CD4-positive, alpha-beta T cell treated with Interleukin-12 subunit alpha and Interleukin-12 subunit beta, for 1 hour (primary cell): ENCODE results near the gene SSR2.

Experiments
- DNase-seq: peaks from one replicate; pipeline ENCODE4 v3.0.0-alpha.2; 2020

SSR2 gene

DNA sequence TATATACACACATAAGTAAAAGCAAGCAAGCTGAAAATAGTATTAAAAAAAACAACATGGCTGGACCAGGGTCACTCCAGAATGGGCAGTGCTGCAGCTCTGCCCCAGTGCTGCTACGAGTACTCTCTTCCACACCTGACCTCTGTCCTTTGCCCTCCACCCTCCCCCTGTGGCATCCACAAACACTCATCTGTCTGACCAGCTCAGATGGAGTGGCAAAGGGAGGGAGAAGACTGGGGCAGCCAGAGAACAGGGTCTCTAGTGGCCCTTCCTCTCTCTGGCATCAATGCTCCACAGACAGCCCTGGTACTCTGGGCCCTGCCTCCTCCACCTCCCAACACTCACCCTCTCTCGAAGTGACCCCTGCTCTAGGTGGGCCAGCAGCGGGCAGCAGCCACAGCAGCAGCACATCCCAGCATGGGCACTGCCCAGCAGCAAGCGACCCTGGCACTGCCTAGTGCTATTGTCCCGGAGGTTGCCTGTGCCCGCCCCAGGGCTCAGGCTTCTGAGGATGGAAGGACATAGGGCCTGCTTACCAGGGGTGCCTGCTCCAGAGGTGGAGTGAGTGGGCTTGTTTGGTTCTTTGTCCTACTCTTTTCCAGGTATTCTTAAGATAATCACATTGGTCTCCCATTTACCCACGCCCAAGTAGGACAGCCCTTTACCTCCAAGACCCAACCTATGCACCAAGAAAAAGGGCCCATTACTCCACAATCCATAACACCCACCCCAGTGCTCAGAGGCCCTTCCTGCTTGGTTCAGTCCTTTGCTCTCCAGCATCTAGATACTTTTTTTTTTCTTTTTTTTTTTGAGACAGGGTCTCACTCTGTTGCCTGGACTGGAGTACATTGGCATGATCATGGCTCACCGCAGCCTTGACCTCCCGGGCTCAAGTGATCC lies 48.6 kb downstream of the SSR2 start:
- no peak for DNase-seq

DNA sequence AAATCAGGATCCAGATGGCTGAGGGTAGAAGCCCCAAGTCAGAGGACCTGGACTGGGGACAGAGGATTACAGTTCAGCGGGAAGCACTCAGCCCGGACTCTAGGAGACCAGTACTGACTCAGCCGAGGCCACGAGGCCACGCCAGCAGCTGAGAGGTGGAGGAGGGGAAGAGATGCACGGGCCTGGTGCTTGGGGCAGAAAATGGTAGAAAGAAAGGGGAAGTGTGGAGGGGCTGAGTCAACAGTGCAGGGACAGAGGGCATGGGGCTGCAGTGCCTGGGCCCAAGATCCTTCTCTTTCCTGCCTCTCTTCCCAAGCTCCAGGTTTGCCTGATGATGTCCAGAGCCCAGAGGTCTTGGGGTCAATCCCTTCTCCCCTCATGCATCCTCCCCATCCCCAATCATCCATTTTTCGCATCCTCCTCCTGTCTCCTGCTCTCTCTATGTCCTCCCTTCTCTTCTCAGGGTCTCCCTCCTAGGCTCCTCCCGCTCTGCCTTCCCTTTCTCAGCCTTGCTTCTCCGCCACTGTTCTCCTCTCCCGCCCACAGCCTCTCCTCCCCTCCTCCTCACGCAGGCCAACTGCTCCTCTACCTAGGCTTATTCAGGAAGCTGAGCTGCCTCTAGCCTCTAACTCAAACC lies 50.1 kb downstream of the SSR2 start:
- DNase-seq, result peak; percentile 28

DNA sequence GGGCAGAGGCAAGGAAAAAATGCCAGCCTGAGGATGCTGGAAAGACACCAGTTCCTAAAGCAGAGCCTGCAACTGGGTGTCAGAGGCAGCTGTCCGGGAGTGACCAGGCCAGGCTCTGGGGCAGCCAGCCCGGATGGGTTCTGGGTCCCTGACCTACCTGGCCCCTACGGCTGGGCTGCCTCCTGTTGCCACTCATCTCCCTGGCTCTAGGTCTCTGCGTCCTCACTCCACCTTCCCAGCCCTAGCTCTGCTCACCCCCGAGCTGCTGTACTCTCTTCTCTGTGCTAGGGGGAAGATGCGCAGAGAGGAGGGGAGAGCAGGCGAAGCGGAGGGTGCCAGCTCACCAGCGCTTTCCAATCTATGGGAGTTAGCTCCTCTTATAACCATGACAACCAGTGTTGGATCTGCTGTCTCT lies 51.4 kb downstream of the SSR2 start:
- DNase-seq, result no peak

DNA sequence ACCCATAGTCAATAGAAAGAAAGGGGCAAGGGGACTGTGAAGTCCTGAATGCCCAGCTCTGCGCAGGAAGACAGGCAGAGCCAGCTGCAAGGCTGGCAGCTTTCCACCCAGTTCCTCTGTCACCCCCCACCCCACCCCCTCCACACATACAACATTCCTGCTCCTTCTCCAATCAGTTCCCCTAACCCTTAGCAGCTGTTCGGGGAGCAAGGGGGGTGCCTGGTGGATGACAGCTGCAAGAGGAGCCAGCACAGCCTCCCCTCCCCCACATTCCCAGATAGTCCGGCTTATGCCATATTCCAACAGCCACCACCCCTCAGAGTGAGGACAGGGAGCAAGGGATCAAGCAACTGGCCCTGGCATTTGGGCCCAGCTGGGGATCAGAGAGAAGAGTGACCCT lies 52.1 kb downstream of the SSR2 start:
- no peak for DNase-seq

DNA sequence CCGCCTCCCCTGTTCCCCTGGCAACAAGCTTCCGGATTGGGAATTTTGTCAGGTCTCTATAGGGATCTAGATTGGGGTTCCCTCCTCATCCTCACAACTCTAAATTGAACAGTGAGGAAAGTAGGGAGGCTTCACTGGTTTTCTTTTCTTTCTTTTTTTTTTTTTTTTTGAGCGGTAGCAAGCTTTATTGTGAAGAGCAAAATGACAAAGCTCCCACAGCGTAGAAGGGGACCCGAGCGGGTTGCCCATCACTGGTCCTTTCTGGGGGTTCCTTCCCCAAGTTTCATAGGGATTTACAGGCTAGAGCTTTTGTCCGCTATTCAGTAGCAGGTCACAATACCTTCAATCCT lies 52.7 kb downstream of the SSR2 start:
- DNase-seq, result no peak

DNA sequence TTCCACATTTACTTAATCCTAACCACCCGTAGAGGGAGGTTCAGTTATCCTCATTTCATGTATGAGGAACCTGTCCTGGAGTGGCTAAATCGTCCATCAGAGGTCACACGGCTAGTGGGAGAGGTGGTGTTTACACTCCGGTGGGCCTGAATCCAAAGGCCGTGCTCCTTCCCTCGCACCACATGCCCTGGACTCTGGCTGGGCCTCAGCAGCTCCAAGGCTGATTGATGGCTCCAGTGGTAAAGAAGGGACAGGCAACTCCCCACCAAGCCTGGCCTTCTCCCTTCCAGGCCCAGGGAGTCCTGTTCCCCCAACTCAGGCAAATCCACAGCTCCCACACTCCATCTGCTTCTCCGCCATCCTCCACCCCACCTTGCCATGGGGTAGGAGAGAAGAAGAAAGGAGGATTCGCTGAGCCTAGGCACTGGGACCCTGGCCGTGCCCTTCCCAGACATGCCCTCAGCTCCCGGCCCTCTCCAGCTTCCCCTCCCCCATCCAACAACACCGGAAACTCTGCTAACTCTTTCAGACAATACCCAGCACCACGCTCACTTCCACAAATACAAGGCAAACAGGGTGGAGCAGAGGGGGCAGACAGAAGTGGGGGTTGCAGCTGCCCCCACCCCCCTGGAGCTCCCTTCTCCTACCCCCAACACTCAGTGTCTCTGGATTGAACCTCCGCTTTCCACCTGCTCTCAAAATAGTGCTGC lies 53.3 kb downstream of the SSR2 start:
- DNase-seq, result peak; percentile 34

DNA sequence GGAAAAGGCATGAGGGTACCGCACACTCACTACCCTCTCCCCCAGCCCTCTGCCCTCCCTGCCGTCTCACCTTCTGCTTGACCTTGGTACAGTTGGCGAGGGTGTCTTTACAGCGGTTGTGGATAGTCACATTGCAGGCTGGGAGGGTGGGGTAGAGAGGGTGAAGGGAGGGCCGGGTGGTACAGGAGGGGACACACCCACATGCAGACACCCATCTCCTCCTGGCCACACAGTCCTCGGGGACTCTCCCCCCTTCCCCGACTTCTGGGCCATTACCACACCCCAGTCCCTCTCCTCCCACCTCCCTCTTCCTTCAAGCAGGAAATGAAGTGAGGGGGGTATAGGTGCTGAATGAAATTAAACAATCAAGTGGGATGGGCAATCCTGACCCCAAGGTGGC lies 54.0 kb downstream of the SSR2 start:
- no peak for DNase-seq

DNA sequence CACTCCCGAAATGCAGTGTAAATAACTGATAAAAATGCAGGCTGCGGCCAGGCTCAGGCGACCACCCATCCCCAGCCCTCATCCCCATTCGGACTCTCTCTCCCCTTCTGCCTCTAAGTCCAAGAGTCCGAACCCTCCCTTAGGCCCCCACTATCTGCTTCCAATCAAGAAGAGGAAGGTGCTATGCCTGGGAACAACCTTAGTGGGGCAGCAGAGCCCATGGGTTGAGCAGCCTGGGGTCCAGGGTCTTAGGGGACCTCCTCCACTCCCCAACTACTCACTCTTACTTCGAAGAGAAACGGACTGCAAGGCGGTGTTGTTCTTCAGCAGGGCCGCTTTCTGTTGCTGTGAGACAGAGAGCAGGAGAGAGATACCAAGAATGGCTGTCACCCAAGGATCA lies 54.6 kb downstream of the SSR2 start:
- no peak for DNase-seq

DNA sequence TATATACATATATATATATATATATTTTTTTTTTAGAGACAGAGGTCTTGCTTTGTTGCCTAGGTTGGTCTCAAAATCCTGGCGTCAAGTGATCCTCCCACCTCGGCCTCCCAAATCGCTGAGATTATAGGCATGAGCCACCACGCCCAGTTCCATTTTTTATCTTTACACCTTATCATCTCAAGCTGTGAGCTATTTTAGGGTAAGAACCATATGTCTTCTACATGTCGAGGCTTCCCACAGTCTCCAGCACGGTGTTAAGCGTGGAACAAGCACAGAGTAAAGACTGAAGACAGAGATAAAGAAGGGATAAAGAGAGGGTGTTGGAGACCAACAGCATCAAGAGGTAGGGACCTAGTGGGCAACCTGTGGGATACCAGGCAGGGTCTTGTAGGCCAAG lies 56.6 kb downstream of the SSR2 start:
- DNase-seq, result no peak

DNA sequence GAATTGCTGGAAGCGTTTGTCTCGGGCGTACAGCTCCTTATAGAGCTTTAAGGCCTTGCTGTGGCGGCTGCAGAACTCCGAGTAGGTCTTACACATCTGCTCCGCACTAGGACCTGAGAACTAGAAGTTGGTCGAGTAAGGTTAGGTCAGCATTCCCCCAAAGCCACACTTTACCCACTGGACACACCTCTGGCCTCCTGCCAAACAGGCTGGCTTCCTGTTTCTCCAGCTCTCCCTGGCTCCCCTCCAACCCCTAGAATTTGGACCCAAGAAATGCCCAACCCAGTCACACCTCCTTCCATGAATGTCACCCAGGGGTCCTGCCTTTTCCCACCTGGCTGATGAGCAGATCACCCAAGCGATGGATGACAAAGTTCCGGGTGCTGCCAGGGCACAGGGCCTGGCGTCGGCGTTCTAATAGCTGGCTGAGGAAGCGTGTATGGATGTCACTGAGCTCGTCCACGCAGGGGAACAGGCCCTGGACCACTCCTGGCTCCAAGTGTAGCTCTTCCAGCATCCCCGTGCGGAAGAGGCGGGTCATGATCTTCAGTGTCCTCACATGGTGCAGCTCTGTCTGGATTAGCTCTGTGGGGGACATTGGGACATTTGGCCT lies 58.0 kb downstream of the SSR2 start:
- no peak for DNase-seq

DNA sequence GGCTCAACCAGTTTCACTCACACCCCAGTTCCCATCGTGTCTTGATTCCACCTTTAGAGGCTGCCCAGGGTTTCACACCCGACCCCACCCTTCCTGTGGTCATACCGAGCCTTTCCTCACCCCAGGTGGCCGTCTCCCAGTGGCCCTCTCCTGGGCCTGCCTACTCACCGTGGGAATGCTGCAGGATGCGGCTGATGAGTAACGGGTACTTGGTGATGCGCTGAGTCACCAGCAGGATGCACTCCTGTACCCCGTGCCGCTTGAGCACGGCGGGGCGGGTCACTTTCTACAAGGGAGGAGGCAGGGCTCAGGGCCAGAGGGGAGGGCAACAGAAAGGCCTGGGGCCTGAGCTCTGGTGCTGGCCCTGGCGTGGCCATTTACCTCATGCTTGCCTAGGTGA lies 58.8 kb downstream of the SSR2 start:
- peak; percentile 29 for DNase-seq

DNA sequence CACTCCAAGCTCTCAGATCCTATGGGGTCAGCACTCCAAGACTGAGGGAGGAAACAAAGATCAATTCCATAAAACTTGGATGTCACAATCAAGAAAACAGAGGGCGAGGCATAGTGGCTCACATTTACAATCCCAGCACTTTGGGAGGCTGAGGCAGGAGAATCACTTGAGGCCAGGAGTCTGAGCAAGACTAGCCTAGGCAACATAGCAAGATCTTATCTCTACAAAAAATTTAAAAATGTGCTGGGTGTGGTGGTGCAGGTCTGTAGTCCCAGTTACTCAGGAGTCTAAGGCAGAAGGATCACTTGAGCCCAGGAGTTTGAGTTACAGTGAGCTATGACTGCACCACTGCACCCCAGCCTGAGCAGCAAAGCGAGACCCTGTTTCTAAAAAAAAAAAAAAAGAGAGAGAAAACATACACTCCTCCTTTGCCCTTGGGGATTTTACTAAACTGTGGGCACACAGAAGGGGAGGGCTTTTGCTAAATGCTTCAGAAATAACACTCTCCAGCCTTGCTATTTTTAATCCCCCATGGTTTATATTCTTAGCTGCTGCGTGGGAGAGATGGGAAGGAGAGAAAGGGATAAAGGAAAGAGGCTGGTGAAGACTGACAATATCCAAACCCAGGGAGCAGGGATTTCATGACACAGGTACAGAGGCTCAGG lies 60.5 kb downstream of the SSR2 start:
- DNase-seq, result no peak
